Measurements from ENCODE around the gene CFAP92.

The CFAP92 gene

GRCh38 chr3:128993461-128994172 is at the start of gene CFAP92:
Gene CFAP92 (minus strand): TSS chr3:128994076. CDS start chr3:128993304, 772 bp downstream.
- peak; percentile 88 for DNase-seq

DNA sequence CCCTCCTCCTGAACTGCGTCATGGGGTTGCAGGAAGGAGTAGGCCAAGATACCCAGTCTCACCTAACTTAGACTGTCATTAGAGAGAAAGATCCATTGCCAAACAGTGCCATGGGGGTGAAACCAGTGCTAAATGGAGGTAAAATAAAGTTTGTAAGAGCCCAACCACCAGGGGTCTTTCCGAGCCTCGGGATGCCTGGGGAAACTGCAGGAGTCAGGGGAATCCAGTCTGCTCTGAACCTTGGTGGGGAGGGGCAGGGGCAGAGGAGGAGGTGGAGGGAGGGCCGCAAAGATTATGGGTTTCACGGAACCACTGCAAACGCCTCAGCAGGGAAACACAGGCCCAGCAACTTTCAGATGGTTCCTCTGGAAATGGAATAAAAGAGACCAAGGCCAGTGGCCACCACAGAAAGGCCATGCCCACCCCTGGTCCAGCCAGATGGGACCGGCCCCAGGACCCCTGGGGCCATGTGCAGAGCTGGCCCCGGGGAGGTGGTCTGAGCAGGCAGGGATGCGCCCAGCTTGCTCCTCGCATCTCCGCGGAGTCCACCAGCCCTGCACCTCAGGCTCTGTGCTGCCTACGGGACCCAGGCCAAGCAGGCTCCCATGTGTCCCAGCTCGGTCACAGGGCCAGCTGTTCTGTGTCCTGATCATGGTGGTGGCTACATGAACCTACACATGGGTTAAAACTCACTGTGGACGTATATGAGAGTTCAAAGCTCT is 46.9 kb upstream of the CFAP92 start:
- DNase-seq: no peak

GRCh38 chr3:129040039-129040336 is 46.1 kb upstream of the CFAP92 start:
- no peak for DNase-seq

- no peak for DNase-seq
Observed at GRCh38 chr3:129039271-129040038, 45.6 kb upstream of the CFAP92 start.

- no peak for DNase-seq
Observed at GRCh38 chr3:129038121-129038855, 44.4 kb upstream of the CFAP92 start.

DNA sequence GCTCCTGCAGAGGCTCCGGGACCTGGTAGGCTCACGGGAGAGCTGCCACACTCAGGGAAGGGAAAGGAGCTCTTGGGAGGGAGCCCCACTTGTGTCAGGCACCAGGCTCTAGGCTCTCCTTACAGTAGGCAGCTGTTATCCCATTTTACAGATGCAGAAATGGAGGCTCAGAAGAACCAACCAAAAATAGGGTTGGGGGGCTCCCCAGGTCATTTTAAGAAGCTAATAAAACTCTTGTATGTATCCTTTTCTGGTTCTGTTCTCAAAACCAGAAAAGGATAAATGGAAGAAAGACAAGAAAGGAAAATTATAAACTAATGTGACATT is 43.2 kb upstream of the CFAP92 start:
- DNase-seq: no peak

- DNase-seq: no peak
Observed at GRCh38 chr3:129036222-129037092, 42.6 kb upstream of the CFAP92 start.

- DNase-seq: no peak
Observed at GRCh38 chr3:129035360-129036221, 41.7 kb upstream of the CFAP92 start.

GRCh38 chr3:129034642-129035041 is 40.8 kb upstream of the CFAP92 start:
- no peak for DNase-seq

- DNase-seq: no peak
Observed at GRCh38 chr3:129033633-129034321, 39.9 kb upstream of the CFAP92 start.

DNA sequence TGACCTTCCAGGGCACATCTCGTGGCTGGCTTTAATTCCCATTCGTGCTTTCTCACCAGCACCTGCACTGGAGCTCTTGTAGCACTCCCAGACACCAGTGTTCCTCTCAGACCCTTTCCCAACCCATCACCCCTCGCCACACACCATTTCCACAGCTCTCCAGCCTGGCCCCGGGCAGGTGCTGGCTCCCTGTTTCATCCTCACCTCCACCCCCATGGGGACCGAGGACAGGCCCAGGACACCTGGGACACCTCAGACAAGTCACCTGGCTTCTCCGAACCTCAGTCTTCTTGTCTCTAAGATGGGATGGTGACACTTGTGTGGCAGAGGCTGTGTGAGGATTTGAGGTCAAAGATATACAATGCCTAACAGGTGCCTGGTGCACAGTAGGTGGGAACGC is 39.3 kb upstream of the CFAP92 start:
- no peak for DNase-seq

DNA sequence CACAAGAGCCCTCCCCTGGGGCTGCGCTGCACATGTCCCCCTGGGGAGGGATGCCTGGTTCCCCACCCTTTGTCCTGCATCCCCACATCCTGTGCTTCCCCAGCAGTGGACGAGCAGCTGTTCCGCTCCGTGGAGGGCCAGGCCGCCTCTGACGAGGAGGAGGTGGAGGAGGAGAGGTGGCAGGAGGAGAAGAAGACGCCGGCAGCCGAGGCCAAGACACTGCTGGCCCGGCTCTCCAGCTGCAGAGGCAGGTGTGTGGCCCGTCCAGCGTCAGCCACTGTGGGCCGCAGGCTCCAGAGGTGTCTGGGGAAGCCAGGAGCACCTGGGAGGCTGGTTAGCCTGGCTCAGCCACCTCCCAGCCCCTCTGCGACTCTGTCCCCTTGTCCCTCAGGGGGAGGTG is 38.8 kb upstream of the CFAP92 start:
- DNase-seq: no peak

- no peak for DNase-seq
Observed at GRCh38 chr3:129031476-129032215, 37.8 kb upstream of the CFAP92 start.

GRCh38 chr3:129030611-129031010 is 36.7 kb upstream of the CFAP92 start:
- DNase-seq: no peak

- no peak for DNase-seq
Observed at GRCh38 chr3:129028866-129029265, 35.0 kb upstream of the CFAP92 start.

- no peak for DNase-seq
Observed at GRCh38 chr3:129027544-129027880, 33.6 kb upstream of the CFAP92 start.

DNA sequence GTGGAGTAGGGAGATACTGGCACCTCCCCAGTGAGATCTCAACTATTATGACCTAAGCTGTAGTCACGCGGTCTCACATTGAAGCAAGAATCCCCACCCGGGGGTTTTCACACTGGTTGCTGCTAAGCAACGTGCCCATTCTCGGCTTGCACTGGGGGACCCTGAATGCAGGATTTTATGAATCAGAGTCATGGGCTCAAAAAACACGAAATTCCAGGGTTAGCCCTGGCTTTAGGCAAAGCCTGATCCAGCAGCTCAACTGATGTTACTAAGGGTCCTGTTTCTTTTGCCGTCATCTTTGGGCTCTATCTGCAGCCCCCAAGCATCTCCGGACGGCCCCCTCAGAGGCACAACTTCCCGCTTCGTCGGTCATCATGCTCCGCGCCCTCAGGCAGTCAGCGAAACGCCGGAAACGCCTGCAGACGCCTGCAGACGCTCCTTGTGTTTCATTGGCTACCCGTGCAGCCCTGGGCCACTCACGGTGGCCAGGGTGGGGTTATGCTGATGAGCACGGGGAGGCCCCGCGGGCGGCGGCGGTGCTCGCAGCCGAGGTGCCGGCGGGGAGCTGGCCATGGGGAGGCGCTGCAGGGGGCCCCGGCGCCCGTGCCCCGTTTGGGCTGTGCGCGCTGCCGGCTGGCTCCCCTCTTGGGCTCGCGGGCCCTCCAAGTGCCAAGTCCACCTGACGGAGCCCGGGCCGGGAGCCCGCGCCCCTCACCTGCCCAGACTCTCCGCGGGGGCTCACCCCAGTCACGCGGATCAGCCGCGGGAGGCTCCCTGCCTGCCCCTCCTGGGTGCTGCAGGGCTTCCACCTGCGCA is 33.1 kb upstream of the CFAP92 start:
- peak; percentile 94 for DNase-seq

GRCh38 chr3:129025691-129026435 is 32.0 kb upstream of the CFAP92 start:
- DNase-seq: no peak
